BJ (cell line): ENCODE measurements around the gene TRPV4. TPM values are rescaled to one million over a fixed set of nuclear protein-coding genes. Genes with fewer than 3 reads are reported as not detected.

Experiments
- CTCF ChIA-PET: fragments of 350-600 bp; formaldehyde crosslinking; extraction: SDS; loops from one replicate; lab custom pipeline; 2021; ENCODE audit warnings: antibody characterized with exemption, inconsistent platforms; lab: Yijun Ruan, JAX
- POLR2A ChIA-PET: fragments of 300-600 bp; sonication (Branson Sonifier 250); formaldehyde crosslinking; extraction: SDS; loops from one replicate; lab custom pipeline; 2021; ENCODE audit warnings: antibody characterized with exemption; lab: Charles Lee
- DNase-seq: peaks from one replicate; pipeline ENCODE4 v3.0.0-alpha.2; 2011; ENCODE audit warnings: low read depth
- H3K27me3 ChIP-seq: 2 replicates; pipeline ENCODE4 v1.6.0; 2011; ENCODE audit warnings: low read length; ENCODE audit not compliant: control insufficient read depth, insufficient read depth
- H3K36me3 ChIP-seq: 2 replicates; pipeline ENCODE4 v1.5.1; 2011; ENCODE audit warnings: low read length; ENCODE audit not compliant: control insufficient read depth, insufficient read depth
- H3K4me3 ChIP-seq: 2 replicates; pipeline ENCODE4 v1.5.1; 2011; ENCODE audit warnings: low read depth, mild to moderate bottlenecking, control low read depth, low read length
- polyA plus RNA-seq: library from polyadenylated mRNA; depleted of rRNA; stranded (reverse); fragments of >200 nt; gene quantifications from 2 replicates; pipeline ENCODE4 v1.2.3, GENCODE V29; 2011
- TF ChIP-seq, protein P1 (sequence below): IDR thresholded peaks from 2 replicates; pipeline ENCODE4 v1.5.1; 2011; ENCODE audit warnings: low read depth, mild to moderate bottlenecking, control low read depth, inconsistent platforms, low read length, moderate library complexity; ENCODE audit not compliant: insufficient read depth

The TRPV4 gene
- polyA plus RNA-seq, 1 experiment = 13.4 TPM

GRCh38 chr12:109738878-109739665, 94.1 kb downstream of the TRPV4 start:
- Histone ChIP-seq H3K27me3 (no peaks in the 10 kb centered on the region), H3K36me3 (no peaks in the 10 kb centered on the region), H3K4me3 (no peak overlapping the region)
- ChIA-PET POLR2A (no interaction called here), CTCF (interaction anchor here (1.0 to 1.4 kb wide), 2 partner anchors 17 to 22 kb away, joined by 3 read pairs; no protein-coding TSS in a partner anchor)
- no peak for DNase-seq
- TF ChIP-seq, protein P1, sequence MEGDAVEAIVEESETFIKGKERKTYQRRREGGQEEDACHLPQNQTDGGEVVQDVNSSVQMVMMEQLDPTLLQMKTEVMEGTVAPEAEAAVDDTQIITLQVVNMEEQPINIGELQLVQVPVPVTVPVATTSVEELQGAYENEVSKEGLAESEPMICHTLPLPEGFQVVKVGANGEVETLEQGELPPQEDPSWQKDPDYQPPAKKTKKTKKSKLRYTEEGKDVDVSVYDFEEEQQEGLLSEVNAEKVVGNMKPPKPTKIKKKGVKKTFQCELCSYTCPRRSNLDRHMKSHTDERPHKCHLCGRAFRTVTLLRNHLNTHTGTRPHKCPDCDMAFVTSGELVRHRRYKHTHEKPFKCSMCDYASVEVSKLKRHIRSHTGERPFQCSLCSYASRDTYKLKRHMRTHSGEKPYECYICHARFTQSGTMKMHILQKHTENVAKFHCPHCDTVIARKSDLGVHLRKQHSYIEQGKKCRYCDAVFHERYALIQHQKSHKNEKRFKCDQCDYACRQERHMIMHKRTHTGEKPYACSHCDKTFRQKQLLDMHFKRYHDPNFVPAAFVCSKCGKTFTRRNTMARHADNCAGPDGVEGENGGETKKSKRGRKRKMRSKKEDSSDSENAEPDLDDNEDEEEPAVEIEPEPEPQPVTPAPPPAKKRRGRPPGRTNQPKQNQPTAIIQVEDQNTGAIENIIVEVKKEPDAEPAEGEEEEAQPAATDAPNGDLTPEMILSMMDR = no peak

DNA sequence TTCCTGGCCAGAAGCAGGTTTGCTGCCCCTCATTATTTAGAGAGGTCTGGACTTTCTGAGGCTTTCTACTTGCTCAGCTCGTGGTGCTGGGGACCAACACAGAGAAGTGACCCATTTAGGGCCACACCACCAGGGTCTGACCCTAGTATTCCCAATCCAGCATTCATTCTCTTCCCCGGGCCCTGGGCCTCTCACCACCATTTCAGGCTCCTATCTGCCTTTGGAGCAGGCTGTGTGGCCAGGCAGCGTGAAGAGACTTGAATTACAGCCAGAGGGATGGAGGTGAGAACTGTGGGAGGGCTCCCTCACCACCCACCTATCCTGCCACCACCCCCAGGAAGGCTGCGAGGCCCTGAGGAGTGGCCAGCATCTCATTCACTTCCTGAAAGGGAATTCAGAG, 95.0 kb downstream of the TRPV4 start:
- no peaks in the 10 kb centered on the region for H3K36me3 ChIP-seq
- no peak for DNase-seq
- TF ChIP-seq, protein P1 = no peak
- ChIA-PET POLR2A (no interaction called here), CTCF (interaction anchor here (1.0 to 1.4 kb wide), 2 partner anchors 16 to 23 kb away, joined by 3 read pairs; no protein-coding TSS in a partner anchor)
- no peaks in the 10 kb centered on the region for H3K27me3 ChIP-seq
- H3K4me3 ChIP-seq = no peak overlapping the region

DNA sequence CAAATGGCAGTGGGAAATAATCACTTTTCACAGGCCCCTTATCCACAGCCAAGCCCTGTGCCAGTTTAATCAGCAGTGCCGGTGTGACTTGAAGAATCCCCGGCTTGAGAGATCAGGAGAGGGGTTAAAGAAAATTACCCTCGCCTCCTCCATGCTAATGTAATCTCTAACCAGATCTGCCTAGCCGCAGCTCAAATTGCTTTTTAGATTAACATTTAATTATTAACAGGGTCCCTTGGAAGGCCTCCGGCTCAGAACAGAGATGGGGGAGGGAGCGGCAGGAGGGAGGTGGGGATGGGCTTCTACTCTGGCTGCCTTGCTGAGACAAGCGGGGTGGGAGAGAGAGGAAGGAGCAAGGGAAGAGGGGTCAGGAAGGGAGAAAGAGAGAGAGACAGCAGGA, 95.6 kb downstream of the TRPV4 start:
- no peak for DNase-seq
- Histone ChIP-seq H3K27me3 (no peaks in the 10 kb centered on the region), H3K4me3 (no peak overlapping the region), H3K36me3 (no peaks in the 10 kb centered on the region)
- ChIA-PET POLR2A (no interaction called here), CTCF (no interaction called here)
- TF ChIP-seq, protein P1 = no peak

GRCh38 chr12:109737126-109737525, 96.1 kb downstream of the TRPV4 start:
- no peaks in the 10 kb centered on the region for H3K27me3 ChIP-seq
- CTCF ChIA-PET = no interaction called here
- TF ChIP-seq, protein P1 = no peak
- no peaks in the 10 kb centered on the region for H3K36me3 ChIP-seq
- DNase-seq = no peak
- no peak overlapping the region for H3K4me3 ChIP-seq
- POLR2A ChIA-PET = no interaction called here

GRCh38 chr12:109736552-109737108, 96.6 kb downstream of the TRPV4 start:
- H3K27me3 ChIP-seq = no peaks in the 10 kb centered on the region
- no peak for DNase-seq
- TF ChIP-seq, protein P1 = no peak
- no peaks in the 10 kb centered on the region for H3K36me3 ChIP-seq
- H3K4me3 ChIP-seq = no peak overlapping the region
- CTCF ChIA-PET = no interaction called here
- POLR2A ChIA-PET = no interaction called here
